ENCODE results near the gene NFKBIA. TPM values are rescaled to one million over a fixed set of nuclear protein-coding genes. Genes with fewer than 3 reads are reported as not detected.
A peak's percentile ranks its signal among the peaks of the same experiment; 100 is the strongest.

NFKBIA gene
- total and polyA plus RNA-seq, 2 donors (not counting 1 experiment from before 2014, with no cell fraction given): 17.7 to 67.9 TPM

- Histone ChIP-seq H3K4me3 (replicated peaks in 1 of 4; ENCODE audit: control extremely low read depth in 1 of 4, insufficient read depth in 1 of 4, low read depth in 3 of 4, low read length in 4 of 4) (no peak overlapping the region), H3K9me3 (ENCODE audit: control insufficient read depth, insufficient read depth, low read depth, low read length) (no peaks in the 10 kb centered on the region), H3K27me3 (ENCODE audit: control insufficient read depth, insufficient read depth, low read length) (no peaks in the 10 kb centered on the region), H3K9ac (ENCODE audit: insufficient read depth, low read length) (no peak overlapping the region), H4K20me1 (ENCODE audit: control insufficient read depth, extremely low read depth, insufficient read depth, low read length) (no peaks in the 10 kb centered on the region), H3K4me1 (ENCODE audit: control insufficient read depth, extremely low read depth, insufficient read depth, low read length) (peaks cover 9% of the 10 kb centered on the region), H2AFZ (ENCODE audit: low read length) (no peak overlapping the region), H3K36me3 (ENCODE audit: control insufficient read depth, insufficient read depth, low read length) (peaks cover 6% of the 10 kb centered on the region), H3K79me2 (ENCODE audit: control insufficient read depth, insufficient read depth, low read length) (peaks cover 8% of the 10 kb centered on the region), H3K4me2 (ENCODE audit: extremely low read depth, insufficient read depth, low read length) (no peak overlapping the region), H3K27ac (ENCODE audit: insufficient read depth, low read length) (no peak overlapping the region)
- TF ChIP-seq, protein P1, sequence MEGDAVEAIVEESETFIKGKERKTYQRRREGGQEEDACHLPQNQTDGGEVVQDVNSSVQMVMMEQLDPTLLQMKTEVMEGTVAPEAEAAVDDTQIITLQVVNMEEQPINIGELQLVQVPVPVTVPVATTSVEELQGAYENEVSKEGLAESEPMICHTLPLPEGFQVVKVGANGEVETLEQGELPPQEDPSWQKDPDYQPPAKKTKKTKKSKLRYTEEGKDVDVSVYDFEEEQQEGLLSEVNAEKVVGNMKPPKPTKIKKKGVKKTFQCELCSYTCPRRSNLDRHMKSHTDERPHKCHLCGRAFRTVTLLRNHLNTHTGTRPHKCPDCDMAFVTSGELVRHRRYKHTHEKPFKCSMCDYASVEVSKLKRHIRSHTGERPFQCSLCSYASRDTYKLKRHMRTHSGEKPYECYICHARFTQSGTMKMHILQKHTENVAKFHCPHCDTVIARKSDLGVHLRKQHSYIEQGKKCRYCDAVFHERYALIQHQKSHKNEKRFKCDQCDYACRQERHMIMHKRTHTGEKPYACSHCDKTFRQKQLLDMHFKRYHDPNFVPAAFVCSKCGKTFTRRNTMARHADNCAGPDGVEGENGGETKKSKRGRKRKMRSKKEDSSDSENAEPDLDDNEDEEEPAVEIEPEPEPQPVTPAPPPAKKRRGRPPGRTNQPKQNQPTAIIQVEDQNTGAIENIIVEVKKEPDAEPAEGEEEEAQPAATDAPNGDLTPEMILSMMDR (conservative IDR thresholded peaks at IDR 0.05 in 1 of 2, IDR thresholded peaks at IDR 0.05 in 1 of 2; ENCODE audit: low read depth in 1 of 2, low read length in 2 of 2): no peak
- TF ChIP-seq EZH2 (IDR thresholded peaks at IDR 0.05; ENCODE audit: low read length, missing control alignments): no peak
- DNase-seq (ENCODE audit: low read depth in 2 of 2): no peak
Observed at GRCh38 chr14:35408026-35408425, 3.5 kb upstream of the NFKBIA start.

DNA sequence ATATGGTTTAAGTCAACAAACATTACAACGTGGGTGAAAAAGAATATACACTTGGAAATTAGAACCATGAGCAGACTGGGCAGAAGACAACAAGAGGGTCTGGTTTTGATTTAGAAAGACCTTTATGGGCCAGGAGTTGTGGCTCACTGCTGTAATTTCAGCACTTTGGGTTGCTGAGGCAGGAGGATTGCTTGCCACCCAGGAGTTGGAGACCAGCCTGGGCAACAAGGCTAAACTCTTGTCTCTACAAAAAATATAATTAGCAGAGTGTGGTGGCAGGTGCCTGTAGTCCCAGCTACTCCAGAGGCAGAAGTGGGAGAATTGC is 2.7 kb upstream of the NFKBIA start:
- Histone ChIP-seq H3K4me1 (ENCODE audit: control insufficient read depth, extremely low read depth, insufficient read depth, low read length) (peaks cover 13% of the 10 kb centered on the region), H2AFZ (ENCODE audit: low read length) (no peak overlapping the region), H3K79me2 (ENCODE audit: control insufficient read depth, insufficient read depth, low read length) (peaks cover 16% of the 10 kb centered on the region), H3K9me3 (ENCODE audit: control insufficient read depth, insufficient read depth, low read depth, low read length) (no peaks in the 10 kb centered on the region), H3K36me3 (ENCODE audit: control insufficient read depth, insufficient read depth, low read length) (peaks cover 12% of the 10 kb centered on the region), H3K27me3 (ENCODE audit: control insufficient read depth, insufficient read depth, low read length) (no peaks in the 10 kb centered on the region), H3K4me2 (ENCODE audit: extremely low read depth, insufficient read depth, low read length) (no peak overlapping the region), H3K4me3 (replicated peaks in 1 of 4; ENCODE audit: control extremely low read depth in 1 of 4, insufficient read depth in 1 of 4, low read depth in 3 of 4, low read length in 4 of 4) (no peak overlapping the region), H3K27ac (ENCODE audit: insufficient read depth, low read length) (no peak overlapping the region), H3K9ac (ENCODE audit: insufficient read depth, low read length) (no peak overlapping the region), H4K20me1 (ENCODE audit: control insufficient read depth, extremely low read depth, insufficient read depth, low read length) (no peaks in the 10 kb centered on the region)
- no peak for DNase-seq (ENCODE audit: low read depth in 2 of 2)
- TF ChIP-seq, protein P1 (conservative IDR thresholded peaks at IDR 0.05 in 1 of 2, IDR thresholded peaks at IDR 0.05 in 1 of 2; ENCODE audit: low read depth in 1 of 2, low read length in 2 of 2): no peak
- TF ChIP-seq EZH2 (IDR thresholded peaks at IDR 0.05; ENCODE audit: low read length, missing control alignments): no peak

GRCh38 chr14:35406506-35407305 is 2.2 kb upstream of the NFKBIA start:
- Histone ChIP-seq H3K4me3 (replicated peaks in 1 of 4; ENCODE audit: control extremely low read depth in 1 of 4, insufficient read depth in 1 of 4, low read depth in 3 of 4, low read length in 4 of 4) (no peak overlapping the region), H3K27ac (ENCODE audit: insufficient read depth, low read length) (no peak overlapping the region), H3K9me3 (ENCODE audit: control insufficient read depth, insufficient read depth, low read depth, low read length) (no peaks in the 10 kb centered on the region), H3K9ac (ENCODE audit: insufficient read depth, low read length) (no peak overlapping the region), H3K4me1 (ENCODE audit: control insufficient read depth, extremely low read depth, insufficient read depth, low read length) (peaks cover 13% of the 10 kb centered on the region), H3K27me3 (ENCODE audit: control insufficient read depth, insufficient read depth, low read length) (no peaks in the 10 kb centered on the region), H3K79me2 (ENCODE audit: control insufficient read depth, insufficient read depth, low read length) (peaks cover 16% of the 10 kb centered on the region), H2AFZ (ENCODE audit: low read length) (no peak overlapping the region), H3K4me2 (ENCODE audit: extremely low read depth, insufficient read depth, low read length) (no peak overlapping the region), H4K20me1 (ENCODE audit: control insufficient read depth, extremely low read depth, insufficient read depth, low read length) (no peaks in the 10 kb centered on the region), H3K36me3 (ENCODE audit: control insufficient read depth, insufficient read depth, low read length) (peaks cover 14% of the 10 kb centered on the region)
- TF ChIP-seq, protein P1 (conservative IDR thresholded peaks at IDR 0.05 in 1 of 2, IDR thresholded peaks at IDR 0.05 in 1 of 2; ENCODE audit: low read depth in 1 of 2, low read length in 2 of 2): peak; percentile 75 to 86
- TF ChIP-seq EZH2 (IDR thresholded peaks at IDR 0.05; ENCODE audit: low read length, missing control alignments): no peak
- DNase-seq (ENCODE audit: low read depth in 2 of 2): peak; percentile 59 to 81

Measured in fibroblast of lung (primary cell).